ENCODE data around the gene DNASE1. TPM values are rescaled to one million over a fixed set of nuclear protein-coding genes. Genes with fewer than 3 reads are reported as not detected.

DNASE1 gene
- total RNA-seq, 1 donor from 2014 or later: 4.3 TPM

GRCh38 chr16:3694051-3694450 is 39.6 kb downstream of the DNASE1 start:
- DNase-seq (ENCODE audit: low spot score): no peak

GRCh38 chr16:3695610-3696369 is 41.3 kb downstream of the DNASE1 start:
- DNase-seq (ENCODE audit: low spot score): no peak

DNA sequence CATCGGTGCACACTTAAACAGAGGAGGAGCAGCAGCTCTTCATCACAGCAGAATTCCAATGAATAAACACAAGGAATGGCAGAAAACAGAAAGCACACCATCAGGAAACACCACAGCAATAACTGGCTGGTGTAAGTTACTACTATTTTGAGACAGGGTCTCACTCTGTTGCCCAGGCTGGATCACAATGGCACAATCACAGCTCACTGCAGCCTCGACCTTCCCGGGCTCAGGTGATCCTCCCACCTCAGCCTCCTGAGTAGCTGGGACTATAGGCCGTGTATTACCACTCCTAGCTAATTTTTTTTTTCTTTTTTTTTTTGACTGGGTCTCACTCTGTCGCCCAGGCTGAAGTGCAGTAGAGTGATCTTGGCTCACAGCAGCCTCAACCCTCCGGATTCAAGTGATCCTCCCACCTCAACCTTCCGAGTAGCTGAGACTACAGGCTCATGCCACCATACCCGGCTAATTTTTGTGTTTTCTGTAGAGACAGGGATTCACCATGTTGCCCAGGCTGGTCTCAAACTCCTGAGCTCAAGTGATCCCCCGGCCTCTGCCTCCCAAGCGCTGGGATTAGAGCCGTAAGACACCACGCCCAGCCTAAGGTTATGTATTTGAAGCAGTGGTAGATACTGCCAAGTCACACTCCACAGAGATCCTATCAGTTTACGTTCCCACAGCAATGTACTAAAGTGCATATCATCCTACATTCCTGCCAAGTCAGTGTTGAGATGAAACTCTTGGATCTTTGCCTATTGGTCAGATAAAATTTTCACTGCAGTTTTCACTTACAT is 42.1 kb downstream of the DNASE1 start:
- no peak for DNase-seq (ENCODE audit: low spot score)

- no peak for DNase-seq (ENCODE audit: low spot score)
Measured at GRCh38 chr16:3698941-3699340, 44.5 kb downstream of the DNASE1 start.

- no peak for DNase-seq (ENCODE audit: low spot score)
Measured at GRCh38 chr16:3701531-3701930, 47.0 kb downstream of the DNASE1 start.

- no peak for DNase-seq (ENCODE audit: low spot score)
Measured at GRCh38 chr16:3702082-3702481, 47.6 kb downstream of the DNASE1 start.

- DNase-seq (ENCODE audit: low spot score): no peak
Measured at GRCh38 chr16:3706253-3707012, 51.9 kb downstream of the DNASE1 start.

Other genes starting within 250 kb of the DNASE1 start
- 2.4 TPM for gene ZNF597, start 211.2 kb upstream of the DNASE1 start, total RNA-seq
- 39.1 TPM for gene NAA60, start 211.0 kb upstream of the DNASE1 start, total RNA-seq
- not detected for gene C16orf90, start 159.2 kb upstream of the DNASE1 start, total RNA-seq
- 20.0 TPM for gene CLUAP1, start 153.7 kb upstream of the DNASE1 start, total RNA-seq
- gene NLRC3, start 77.3 kb upstream of the DNASE1 start, total RNA-seq: 1.2 TPM
- gene SLX4, start 43.1 kb upstream of the DNASE1 start, total RNA-seq: 4.4 TPM
- 85.9 TPM for gene TRAP1, start 62.8 kb downstream of the DNASE1 start, total RNA-seq
- 67.0 TPM for gene CREBBP, start 226.0 kb downstream of the DNASE1 start, total RNA-seq

All from mesenteric fat pad (tissue), 1 donor.